HG03196 (cell line): ENCODE measurements around the gene TRIM28.
A peak's percentile ranks its signal among the peaks of the same experiment; 100 is the strongest.
"Not testable (repeated sequence)": the region's sequence is repeated elsewhere in the genome, so short reads cannot be mapped to it uniquely, and the experiment has no call there.

Source experiments
- ATAC-seq: cut with Tn5 transposase; IDR thresholded peaks from one replicate; pipeline ENCODE4 v1.9.1; 2021; ENCODE audit not compliant: unreplicated experiment

The TRIM28 gene

DNA sequence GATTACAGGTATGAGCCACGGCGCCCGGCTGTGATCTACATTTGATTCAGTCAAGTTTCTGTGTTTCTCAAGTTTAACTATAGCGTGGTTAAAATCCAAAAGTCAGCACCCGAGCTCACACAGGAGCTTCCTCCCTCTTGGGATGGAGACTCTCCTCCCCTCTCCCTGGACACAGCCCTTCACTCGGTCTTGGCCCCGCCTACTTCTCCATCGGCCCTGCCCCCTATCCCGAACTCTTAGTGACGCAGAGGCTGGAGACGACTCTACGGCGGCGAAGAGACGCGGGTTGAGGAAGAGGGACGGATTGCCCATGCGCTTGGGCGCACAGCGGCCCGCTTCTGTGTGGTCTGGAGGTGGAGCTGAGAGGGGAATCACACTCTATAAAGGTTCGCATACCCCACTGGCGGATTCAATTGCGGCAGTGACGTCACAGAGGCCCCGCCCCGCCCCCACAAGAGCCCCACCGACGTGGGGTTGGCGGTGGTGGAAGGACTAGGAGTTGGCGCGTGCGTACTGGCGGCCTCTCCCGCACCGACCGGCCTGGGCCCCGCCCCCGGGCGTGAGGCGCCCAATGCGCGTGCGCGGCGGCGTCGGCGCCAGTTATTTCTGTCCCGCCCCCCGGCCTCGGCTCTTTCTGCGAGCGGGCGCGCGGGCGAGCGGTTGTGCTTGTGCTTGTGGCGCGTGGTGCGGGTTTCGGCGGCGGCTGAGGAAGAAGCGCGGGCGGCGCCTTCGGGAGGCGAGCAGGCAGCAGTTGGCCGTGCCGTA lies at the start of gene TRIM28:
TSS of gene TRIM28 (plus strand) at position 239 of the 765 bp plus-strand sequence. CDS start 694 bp downstream, outside the sequence.
- peak; percentile 85 for ATAC-seq

DNA sequence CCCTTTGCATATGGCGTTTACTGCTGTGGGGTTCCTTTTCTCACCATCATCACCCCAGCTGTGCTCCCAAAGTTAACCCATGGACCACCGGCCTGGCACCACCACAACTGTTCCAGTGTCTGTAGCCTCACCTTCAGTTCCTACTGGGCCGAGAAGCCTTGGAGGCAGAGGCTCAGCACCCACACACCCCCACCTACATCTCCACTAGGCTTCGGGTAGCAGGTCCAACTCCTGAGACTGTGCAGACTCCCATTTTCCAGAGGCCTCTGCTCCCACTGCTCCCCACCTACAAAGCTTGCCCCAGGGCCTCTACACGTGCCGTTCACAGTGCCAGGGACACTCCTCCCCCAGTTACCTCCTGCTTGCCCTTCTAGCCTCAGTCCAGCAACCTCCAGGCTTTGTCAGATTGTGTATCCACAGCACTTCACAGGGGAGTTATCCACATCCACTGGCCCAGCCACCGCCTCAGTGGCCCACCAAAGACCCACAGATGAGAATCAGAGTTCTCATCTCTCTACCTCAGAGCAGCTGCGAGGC lies 46.2 kb upstream of the TRIM28 start:
- no peak for ATAC-seq

DNA sequence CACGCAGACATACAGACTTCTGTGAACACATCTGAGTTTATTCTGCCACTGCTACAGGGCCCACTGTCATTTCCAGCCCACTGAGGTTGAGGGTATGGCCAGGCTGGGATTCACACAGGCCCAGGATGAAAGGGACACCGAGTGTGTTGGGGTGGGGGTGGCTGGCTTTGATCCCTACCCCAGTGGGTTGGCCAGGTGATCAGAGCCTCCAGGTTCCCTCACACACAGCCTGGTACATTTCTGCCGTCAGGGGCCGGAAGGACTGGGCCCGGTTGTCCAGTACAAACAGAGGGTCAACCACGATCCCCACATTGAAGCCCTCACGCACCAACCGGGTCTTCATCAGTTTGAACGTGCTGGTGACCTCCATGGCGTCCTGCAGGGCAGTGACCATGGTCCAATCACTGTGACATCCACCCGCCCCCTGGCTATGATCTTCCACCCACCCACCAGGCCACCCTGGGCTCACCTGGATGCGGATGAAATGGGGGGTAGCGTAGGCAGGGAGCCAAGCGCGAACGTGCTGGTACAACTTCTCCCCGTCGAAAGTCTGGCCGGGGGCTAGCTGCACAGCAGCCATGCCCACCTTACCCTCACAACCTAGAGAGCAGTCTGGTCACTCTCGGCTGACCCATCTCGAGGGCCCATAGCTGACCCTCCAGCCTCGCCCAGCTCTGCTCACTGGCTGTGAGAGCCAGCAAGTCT lies 45.4 kb upstream of the TRIM28 start:
- no peak for ATAC-seq

DNA sequence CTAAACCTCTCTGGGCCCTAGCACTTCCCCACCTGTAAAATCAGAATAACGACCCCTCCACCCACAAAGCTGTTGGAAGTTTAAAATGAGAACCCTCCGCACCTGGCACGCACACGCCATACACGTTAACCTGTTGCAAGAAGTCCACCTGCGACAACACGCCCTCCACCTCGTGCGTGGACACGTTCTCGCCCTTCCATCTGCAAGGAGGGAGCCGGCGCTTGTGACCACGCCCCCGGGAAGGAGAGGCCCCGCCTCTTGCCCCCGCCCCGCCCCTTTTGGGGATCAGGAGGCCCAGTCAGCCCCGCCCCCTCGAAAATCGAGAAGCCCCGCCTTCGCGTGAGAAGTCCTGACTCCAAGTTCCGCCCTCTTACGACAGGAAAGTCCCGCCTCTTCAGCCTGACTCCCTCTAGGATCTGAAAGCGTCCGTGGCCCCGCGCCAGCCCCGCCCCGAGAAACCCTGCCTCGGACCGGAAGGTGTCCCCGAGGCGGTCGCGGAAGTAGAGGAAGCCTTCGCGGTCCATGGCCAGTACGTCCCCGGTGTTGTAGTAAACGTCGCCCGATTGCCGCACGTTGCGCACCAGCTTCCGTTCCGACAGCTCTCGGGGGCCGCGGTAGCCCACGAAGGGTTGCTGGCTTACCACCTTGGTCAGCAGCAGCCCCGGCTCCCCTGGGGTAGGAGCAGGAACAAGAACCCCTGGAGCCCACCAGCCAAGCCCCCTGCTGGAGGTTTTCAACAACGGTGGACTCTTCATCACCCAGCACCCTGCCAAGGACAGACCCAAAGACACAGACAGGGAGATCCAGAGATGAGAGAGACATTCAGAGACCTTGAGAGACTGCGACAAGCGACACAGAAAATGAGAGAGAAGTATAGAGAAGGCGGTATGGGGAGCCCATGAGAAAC lies 44.6 kb upstream of the TRIM28 start:
- peak; percentile 88 for ATAC-seq

DNA sequence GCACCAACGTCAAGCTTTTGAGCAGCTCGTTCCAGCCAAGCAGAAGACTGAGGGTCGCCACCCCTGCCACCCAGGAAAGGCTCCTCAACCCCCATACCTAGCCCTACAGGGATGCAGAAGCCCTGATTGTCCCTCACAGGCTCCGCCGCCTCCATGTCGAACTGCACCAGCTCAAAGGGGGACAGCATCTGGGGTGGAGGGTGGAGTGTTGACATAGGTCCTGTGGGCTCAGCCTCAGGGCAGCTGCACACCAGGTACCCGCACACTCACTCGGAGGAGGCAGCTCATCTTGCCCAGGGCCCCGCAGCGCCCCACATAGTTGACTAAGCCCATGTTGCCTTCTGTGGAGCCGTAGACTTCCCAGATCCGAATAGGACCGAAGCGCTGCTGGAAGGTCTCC lies 43.6 kb upstream of the TRIM28 start:
- ATAC-seq = no peak

DNA sequence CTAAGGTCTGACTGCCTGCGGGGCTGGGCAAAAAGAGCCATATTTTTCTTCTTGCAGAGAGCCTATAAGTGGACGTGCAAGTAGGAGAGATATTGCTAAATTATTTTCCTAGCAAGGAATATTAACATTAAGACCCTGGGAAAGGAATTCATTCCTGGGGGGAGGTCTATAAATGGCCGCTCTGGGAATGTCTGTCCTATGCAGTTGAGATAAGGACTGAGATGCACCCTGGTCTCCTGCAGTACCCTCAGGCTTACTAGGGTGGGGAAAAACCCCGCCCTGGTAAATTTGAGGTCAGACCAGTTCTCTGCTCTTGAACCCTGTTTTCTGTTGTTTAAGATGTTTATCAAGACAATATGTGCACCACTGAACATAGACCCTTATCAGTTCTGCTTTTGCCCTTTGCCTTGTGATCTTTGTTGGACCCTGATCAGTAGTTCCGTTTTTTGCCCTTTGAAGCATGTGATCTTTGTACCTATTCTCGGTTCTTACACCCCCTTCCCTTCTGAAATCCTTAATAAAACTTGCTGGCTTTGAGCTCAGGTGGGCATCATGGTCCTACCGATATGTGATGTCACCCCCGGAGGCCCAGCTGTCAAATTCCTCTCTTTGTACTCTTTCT lies 36.2 kb upstream of the TRIM28 start:
- not testable (repeated sequence) for ATAC-seq

DNA sequence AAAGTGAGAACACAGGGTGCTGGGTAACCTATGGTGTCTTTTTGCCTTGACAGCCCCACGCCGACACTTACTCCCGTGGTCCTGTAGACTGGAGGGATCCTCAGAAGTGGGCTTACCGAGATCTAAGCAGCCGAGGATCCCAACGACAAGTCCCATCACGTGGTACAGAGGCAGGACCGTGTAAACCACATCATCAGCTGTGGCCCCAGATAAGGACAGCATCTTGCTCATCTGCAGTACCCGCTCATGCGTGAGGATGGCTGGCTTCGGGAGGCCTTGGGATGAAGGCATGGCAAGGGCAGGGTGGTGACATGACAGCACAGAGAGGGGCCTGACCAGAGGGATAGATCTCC lies 34.2 kb upstream of the TRIM28 start:
- no peak for ATAC-seq

DNA sequence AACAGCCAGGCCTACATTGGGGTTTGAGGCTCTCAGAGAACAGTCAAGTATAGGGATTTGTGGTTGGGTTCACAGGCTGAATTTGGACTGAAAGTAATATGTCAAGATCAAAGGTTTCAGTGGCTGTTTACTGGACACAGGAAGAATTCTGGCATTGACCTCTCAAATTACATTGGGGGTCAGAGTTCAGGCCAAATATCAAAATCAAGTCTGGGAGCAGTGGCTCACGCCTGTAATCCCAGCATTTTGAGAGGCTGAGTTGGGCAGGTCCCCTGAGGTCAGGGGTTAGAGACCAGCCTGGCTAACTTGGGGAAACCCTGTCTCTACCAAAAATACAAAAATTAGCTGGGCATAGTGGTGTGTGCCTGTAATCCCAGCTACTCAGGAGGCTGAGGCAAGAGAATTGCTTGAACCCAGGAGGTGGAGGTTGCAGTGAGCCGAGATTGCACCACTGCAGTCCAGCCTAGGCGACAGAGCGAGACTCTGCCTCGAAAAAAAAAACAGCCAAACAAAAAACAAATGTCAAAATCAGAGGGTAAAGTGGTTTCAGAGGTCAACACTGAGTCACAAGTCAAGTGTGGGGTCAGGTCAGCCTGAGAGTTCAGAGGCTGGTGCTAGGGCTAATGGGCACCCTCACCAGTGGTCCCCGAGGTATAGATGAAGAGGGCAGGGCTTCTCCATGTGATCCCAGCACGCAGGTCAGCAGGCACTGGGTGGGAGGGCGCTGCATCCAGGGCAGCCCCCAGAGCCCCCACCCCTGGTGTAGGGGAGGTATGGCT lies 33.6 kb upstream of the TRIM28 start:
- ATAC-seq = no peak

DNA sequence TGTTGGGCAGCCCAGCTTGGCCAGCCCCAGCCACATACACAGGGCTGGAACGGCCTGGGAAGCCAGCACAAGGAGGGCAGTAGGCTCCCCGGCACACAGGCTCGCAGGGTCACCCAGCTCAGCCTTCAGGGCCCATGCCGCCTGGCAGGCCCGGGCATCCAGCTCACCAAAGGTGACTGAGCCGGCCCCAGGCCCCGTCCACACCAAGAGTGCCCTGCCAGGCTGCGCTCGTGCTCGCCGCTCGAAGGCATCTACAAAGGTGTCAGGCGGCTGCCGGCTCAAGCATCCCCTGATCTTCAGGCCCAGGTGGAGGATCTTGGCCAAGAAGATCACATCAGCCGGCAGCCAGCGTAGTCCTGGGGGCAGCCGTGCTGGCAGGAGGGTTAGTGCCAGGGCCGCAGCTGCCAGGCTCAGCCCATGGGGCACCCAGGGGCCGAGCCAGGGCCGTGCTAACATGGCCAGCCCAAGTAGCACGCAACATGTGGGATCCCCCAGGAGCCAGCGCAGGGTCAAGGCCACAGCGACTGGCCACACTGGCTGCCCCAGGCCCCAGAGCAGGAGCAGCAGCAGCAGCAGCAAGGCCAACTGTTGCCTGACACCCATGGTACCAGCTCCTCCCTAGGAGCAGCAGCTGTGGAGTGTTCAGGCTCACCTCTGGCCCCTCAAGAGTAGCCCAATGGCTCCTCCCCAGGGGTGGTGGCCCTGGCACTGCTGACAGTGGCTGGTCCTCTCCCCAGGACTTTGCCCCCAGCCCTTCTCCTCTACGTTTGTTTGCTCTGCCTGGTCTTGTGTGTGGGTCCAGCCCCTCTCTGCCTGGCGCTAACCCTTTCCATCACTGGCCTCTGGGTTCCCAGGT lies 32.3 kb upstream of the TRIM28 start, which contains the start of gene SLC27A5:
TSS of gene SLC27A5 (minus strand) at position 640 of the 856 bp plus-strand sequence. CDS start at position 603, 37 bp downstream.
- ATAC-seq = no peak

DNA sequence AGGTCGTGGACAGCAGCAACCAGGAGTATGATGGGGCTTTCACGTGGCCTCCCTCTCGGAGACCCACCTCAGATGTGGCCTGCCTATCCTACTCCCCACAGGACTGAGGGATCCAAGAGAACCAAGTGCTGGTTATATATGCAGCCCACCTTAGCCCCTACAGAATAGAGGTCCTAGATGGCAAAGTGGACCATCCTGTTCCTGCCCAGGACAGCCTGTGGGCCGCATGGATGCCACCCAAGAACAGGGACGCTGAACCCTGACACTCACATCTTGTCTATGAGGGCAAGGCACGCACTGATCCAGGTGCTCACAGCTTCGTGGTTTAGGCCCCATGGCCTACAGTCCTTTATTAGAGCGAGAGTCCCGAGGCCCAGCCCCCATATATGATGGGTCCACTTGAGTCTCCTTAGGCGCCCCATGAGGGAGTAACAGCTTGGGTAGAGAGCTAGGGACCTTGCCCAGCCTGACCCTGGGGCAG lies 30.6 kb upstream of the TRIM28 start:
- no peak for ATAC-seq

DNA sequence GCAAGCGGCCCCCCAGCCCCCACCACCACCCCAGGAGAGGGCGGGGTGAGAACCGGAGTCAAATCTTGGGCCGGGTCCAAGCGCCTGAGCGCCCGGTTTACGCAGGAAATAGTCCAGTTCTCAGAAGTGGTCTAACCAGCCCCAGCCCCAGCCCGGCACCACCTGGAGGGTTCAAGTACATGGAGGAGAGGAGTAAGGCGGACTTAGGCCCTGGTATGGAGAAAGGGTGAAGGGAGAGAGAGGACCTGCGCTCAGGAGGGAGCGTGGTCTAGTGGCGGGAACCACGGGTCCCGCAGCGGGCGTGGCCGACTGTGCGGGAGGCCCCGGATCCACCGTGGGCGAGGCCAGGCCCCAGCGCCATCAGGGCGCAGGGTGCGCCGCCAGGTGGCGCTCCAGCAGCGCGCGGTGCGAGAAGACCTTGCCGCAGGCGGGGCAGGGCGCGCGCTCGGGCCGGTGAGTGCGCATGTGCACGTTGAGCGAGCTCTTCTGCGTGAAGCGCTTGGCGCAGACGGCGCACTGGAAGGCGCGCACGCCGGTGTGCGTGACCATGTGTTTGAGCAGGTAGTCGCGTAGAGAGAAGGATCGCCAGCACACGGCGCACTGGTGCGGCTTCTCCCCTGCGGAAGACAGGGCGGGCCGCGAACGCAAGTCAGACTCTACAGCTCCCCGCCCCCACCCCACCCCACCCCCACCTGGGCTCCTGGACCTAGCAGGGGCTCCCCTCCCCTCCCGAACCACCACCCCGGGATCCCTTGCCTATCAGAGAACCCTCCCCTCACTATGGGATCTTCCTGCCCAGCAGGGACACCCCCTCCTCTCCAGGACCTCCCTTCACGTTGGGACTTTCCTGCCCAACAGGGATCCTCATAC lies 29.9 kb upstream of the TRIM28 start:
- peak; percentile 69 for ATAC-seq

DNA sequence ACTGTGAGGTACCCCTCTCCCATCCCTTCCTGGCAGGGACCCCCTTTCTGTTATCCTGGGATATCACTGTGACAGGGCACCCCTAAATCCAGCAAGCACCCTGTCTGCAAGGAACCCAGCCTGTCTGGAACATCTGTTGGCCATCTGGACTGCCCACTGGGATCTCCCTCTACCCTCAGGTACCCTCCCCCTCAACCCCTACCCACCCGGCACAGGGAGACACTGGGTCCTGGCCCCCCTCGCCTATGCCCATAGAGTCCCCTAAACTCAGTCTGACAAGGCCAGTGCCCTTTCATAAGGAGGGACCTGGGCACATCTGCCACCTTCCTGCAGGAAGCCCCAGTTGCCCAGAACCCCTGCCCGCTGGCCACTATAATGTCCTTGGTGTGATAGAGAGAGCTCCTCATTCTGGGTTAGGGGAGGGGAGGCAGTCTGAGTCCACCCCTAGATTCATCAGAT lies 29.3 kb upstream of the TRIM28 start:
- ATAC-seq = no peak

DNA sequence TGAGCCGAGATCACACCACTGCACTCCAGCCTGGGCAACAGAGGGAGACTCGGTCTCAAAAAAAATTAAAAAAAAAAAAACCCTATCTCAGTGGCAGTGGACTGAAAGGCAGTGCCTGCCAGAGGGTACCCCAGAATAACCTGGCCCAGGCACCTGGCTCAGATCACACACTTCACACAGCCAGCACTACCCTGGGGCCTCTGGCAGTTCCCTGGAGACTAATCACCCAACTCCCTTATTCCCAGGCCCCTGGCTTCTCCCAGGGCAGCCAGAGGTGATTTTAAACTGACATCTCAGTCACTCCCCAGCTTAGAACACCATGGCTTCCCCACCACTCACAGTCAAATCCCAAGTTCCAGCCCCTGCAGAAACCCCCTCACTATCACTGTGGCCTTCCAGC lies 28.6 kb upstream of the TRIM28 start:
- ATAC-seq = no peak

DNA sequence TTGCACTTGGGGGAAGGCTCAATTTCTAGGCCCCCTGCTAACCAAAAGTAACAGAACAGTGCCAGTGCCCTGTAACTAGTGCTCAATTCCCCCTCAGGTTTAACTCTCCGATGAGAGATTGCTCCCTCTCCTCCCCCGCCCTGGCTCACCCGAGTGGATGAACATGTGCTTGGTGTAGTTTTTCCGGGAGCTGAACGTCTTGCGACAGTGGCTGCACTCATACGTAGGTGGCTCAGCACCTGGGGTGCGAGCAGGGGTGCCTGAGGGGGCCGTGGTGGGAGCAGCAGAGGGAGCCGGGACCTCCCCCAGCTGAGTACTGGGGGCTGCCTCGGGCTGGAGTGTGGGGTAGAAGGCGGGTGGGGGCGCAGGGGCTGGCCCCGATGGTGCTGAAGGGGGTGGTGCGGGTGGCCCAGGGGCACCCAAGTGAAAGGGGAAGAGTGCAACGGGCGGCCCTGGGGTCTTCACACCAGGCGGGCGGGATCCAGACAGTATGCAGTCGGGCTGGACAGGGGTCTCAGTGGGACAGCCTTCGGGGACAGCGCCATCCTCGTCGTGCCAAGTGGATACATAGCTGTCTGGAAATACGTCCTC lies 27.5 kb upstream of the TRIM28 start:
- no peak for ATAC-seq

DNA sequence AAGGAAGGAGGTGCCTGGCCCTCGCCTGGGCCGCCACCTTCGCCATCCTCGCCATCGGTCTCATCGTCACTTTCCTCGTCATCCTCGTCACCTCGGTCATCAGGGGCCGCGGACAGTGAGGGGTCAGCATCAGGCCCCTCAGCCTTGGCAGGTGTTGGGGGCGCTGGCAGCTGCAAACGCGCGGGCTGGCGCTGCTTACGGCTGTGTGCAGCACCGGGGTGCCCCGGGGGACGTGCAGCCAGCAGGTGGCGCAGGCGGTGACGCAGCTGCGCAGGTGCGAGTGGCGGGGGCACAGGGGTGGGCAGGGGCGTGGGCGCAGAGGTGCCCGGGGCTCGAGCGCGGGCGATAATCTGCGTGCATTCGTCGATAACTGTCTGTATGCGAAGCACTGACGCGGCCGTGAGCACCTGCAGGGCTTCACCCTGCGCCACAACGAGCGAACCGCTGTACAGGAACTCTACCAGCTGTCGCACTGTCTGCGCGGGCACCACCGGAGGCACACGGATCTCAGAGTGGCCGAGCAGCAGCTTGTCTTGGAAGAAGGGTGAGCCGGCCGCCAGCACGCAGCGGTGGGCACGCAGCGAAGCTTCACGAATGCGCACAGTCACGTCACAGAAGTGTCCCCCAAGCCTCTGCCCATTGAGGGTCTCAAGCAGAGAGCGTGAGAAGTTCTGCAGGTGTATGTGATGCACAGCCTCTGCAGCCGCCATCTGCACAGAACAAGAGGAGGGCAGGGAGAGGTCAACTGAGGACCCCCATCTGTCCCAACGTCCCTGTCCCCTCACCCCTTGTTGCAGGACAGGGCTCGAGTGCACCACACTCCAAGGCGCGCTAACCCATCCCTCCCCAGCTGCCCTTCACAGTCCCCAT lies 26.7 kb upstream of the TRIM28 start:
- ATAC-seq = no peak
